Adrenal gland (tissue), 5 donors: ENCODE measurements around the gene UBL7.

Source experiments
- CTCF ChIP-seq, 6 experiments: fragments of 450-650 bp in 4 of 6; fragments of 200-600 bp in 2 of 6; sonication (generic) in 1 of 6; IDR thresholded peaks; 1 replicate in 5 of 6; 2 replicates in 1 of 6; pipeline versions ENCODE4 v1.5.1 to v1.8.0; 2016 to 2021; ENCODE audit warnings: antibody characterized with exemption in 6 of 6, mild to moderate bottlenecking in 2 of 6, moderate library complexity in 1 of 6
- POLR2A ChIP-seq, 2 donors: fragments of 450-650 bp; IDR thresholded peaks; one replicate each; pipeline ENCODE4 v1.6.1; 2017; ENCODE audit warnings: antibody characterized with exemption in 2 of 2, mild to moderate bottlenecking in 2 of 2, moderate library complexity in 1 of 2
- donor health status: DM: no; HTN: no; CAD: no.

- TF ChIP-seq CTCF (IDR thresholded peaks at IDR 0.05) (no peak), POLR2A (IDR thresholded peaks at IDR 0.05) (no peak)
Observed at GRCh38 chr15:74396146-74396438, 64.9 kb downstream of the UBL7 start.
